ENCODE measurements around the gene SLC7A4.

- TF ChIP-seq EZH2 (IDR thresholded peaks at IDR 0.05) (no peak), POLR2AphosphoS5 (IDR thresholded peaks at IDR 0.05; ENCODE audit: borderline replicate concordance, low read depth, low read length) (no peak)
Observed at GRCh38 chr22:21070690-21071615, 38.6 kb upstream of the SLC7A4 start.

Data from SK-N-MC (cell line).